ENCODE results near the gene SLC35B4. TPM values are rescaled to one million over a fixed set of nuclear protein-coding genes. Genes with fewer than 3 reads are reported as not detected.

SLC35B4 gene
- total RNA-seq, 4 donors from 2014 or later = 9.0 to 13.7 (median 12.0) TPM

DNA sequence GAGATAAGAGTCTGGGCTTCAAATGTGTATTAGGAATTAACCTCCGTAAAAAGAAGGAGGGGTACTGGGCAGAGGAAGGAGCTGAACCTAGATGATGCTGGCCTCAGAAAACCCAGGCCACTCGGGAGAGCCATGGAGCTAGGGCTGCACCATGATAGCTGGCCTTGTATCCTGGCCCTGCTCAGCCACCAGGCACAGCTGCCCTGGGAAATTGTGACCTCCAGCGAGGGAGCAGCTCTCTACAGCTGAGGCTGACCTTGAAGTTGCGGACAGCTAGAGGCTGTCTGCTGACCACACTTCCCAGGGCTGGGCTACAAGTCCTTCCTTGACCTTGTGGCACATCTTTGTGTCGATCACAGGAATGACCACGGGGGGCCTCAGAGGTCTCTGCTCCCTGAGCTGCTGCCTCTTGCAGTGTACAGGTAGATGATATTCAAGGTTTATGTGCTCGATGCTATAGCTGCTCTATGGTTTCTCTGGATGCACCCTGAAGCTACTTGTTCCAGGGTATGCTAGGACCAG is 38.3 kb upstream of the SLC35B4 start:
- Histone ChIP-seq H3K4me1 (no peaks in the 10 kb centered on the region), H3K9me3 (no peaks in the 10 kb centered on the region), H3K36me3 (no peaks in the 10 kb centered on the region), H3K4me3 (no peak overlapping the region), H3K27ac (no peak overlapping the region), H3K27me3 (no peaks in the 10 kb centered on the region)
- WGBS, 2 donors = 62 to 67% methylated on average over 6 to 7 of the region's 7 CpGs
- no peak for DNase-seq (ENCODE audit: low spot score in 2 of 2)
- TF ChIP-seq POLR2A (IDR thresholded peaks at IDR 0.05) (no peak), EP300 (IDR thresholded peaks at IDR 0.05) (no peak)
- TF ChIP-seq, protein P1, sequence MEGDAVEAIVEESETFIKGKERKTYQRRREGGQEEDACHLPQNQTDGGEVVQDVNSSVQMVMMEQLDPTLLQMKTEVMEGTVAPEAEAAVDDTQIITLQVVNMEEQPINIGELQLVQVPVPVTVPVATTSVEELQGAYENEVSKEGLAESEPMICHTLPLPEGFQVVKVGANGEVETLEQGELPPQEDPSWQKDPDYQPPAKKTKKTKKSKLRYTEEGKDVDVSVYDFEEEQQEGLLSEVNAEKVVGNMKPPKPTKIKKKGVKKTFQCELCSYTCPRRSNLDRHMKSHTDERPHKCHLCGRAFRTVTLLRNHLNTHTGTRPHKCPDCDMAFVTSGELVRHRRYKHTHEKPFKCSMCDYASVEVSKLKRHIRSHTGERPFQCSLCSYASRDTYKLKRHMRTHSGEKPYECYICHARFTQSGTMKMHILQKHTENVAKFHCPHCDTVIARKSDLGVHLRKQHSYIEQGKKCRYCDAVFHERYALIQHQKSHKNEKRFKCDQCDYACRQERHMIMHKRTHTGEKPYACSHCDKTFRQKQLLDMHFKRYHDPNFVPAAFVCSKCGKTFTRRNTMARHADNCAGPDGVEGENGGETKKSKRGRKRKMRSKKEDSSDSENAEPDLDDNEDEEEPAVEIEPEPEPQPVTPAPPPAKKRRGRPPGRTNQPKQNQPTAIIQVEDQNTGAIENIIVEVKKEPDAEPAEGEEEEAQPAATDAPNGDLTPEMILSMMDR (IDR thresholded peaks at IDR 0.05) = no peak

DNA sequence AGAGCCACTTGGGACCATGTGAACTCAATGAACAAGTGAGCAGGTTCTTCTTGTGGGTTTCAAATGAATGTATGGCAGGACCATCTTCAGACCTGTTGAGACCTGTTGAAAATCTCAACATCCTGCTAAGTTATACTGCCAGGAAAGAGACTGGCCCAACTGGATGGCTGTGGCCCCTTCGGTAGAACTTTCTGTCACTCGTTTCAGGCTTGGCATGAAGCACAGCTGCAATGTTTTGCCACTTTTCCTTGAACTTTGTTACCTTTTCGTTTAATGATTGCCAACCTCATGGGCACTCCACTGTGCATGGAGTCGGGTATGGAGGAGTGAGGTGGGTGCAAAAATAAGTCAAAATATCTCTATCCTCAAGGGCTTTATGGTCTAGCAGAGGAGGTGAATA is 36.7 kb upstream of the SLC35B4 start:
- Histone ChIP-seq H3K4me3 (no peak overlapping the region), H3K9me3 (no peaks in the 10 kb centered on the region), H3K36me3 (no peaks in the 10 kb centered on the region), H3K4me1 (no peaks in the 10 kb centered on the region), H3K27ac (no peak overlapping the region), H3K27me3 (no peaks in the 10 kb centered on the region)
- TF ChIP-seq EP300 (IDR thresholded peaks at IDR 0.05) (no peak), POLR2A (IDR thresholded peaks at IDR 0.05) (no peak)
- TF ChIP-seq, protein P1 (IDR thresholded peaks at IDR 0.05) = no peak
- DNase-seq (ENCODE audit: low spot score in 2 of 2) = no peak
- 79 to 90% methylated on average over 4 of the region's 4 CpGs for WGBS, 2 donors

DNA sequence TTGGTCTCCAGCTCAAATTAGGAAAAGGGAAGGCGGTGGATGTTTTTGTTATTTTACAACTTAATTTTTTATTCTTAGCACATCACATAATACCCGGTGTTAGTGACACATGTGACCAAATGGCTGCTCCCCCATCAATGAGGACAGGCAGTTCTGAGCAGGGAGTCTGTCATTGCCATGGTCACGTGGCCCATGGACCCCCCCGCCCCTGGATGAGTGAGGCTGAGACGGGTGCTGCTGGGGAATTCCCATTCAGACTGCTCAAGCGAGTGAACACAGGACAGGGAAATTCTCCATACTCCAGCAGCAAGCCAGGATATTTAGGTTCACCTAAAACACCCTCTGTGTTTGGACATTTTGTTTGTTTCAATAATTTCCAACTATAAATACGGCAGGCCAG is 34.7 kb upstream of the SLC35B4 start:
- 45 to 49% methylated on average over 7 of the region's 7 CpGs for WGBS, 2 donors
- Histone ChIP-seq H3K27me3 (no peaks in the 10 kb centered on the region), H3K9me3 (no peaks in the 10 kb centered on the region), H3K4me1 (no peaks in the 10 kb centered on the region), H3K27ac (no peak overlapping the region), H3K4me3 (no peak overlapping the region), H3K36me3 (no peaks in the 10 kb centered on the region)
- TF ChIP-seq, protein P1 (IDR thresholded peaks at IDR 0.05) = no peak
- TF ChIP-seq POLR2A (IDR thresholded peaks at IDR 0.05) = no peak
- no peak for TF ChIP-seq EP300 (IDR thresholded peaks at IDR 0.05)
- DNase-seq (ENCODE audit: low spot score in 2 of 2) = no peak

DNA sequence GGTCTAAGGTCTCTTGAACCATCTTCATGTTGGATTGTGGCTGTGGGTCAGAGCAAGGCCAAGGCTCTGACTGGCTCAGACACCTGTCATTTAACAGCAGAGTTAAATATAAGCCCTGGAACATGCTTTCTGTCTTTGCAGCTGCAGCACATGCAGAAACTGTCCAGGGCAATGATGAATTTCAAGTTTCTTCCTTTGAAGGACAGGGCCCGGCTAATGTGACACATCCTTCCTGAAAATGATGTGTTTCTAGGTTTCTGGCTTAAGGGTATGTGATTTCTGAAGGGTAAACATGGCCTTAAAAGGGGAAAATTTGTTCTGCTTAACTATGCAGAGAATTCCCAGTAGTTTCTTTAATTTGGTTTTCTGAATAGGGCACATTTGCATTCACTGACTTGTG is 34.0 kb upstream of the SLC35B4 start:
- H3K4me1 ChIP-seq = no peaks in the 10 kb centered on the region
- TF ChIP-seq, protein P1 (IDR thresholded peaks at IDR 0.05) = no peak
- no peak overlapping the region for H3K27ac ChIP-seq
- WGBS, 2 donors = 45 to 48% methylated on average over 1 of the region's 1 CpG
- no peak for DNase-seq (ENCODE audit: low spot score in 2 of 2)
- H3K4me3 ChIP-seq = no peak overlapping the region
- no peaks in the 10 kb centered on the region for H3K36me3 ChIP-seq
- H3K27me3 ChIP-seq = peaks cover 0 to under 1% of the 10 kb centered on the region in 2 donors
- no peaks in the 10 kb centered on the region for H3K9me3 ChIP-seq

DNA sequence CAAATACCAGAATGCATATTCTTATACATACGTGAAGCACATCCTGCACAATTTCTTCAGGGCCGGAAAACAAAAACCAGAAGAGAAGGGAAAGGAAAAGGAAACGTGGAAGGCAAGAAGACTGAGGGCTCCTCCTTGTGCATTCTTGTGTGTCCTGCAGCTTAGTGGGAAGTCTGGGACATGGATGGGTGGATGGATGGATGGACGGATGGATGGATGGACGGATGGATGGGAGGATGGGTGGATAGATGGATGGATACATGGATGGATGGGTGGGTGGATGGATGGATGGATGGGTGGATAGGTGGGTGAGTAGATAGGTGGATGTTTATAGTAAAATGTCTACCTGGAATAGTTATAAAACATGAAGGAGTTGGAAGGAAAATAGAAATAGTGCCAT is 30.8 kb upstream of the SLC35B4 start:
- no peak overlapping the region for H3K27ac ChIP-seq
- 74 to 82% methylated on average over 5 of the region's 5 CpGs for WGBS, 2 donors
- no peak overlapping the region for H3K4me3 ChIP-seq
- H3K27me3 ChIP-seq = peaks cover 0 to 8% of the 10 kb centered on the region in 2 donors
- no peak for DNase-seq (ENCODE audit: low spot score in 2 of 2)
- no peaks in the 10 kb centered on the region for H3K4me1 ChIP-seq
- no peaks in the 10 kb centered on the region for H3K36me3 ChIP-seq
- no peak for TF ChIP-seq EP300 (IDR thresholded peaks at IDR 0.05)
- TF ChIP-seq POLR2A (IDR thresholded peaks at IDR 0.05) = no peak
- no peaks in the 10 kb centered on the region for H3K9me3 ChIP-seq

DNA sequence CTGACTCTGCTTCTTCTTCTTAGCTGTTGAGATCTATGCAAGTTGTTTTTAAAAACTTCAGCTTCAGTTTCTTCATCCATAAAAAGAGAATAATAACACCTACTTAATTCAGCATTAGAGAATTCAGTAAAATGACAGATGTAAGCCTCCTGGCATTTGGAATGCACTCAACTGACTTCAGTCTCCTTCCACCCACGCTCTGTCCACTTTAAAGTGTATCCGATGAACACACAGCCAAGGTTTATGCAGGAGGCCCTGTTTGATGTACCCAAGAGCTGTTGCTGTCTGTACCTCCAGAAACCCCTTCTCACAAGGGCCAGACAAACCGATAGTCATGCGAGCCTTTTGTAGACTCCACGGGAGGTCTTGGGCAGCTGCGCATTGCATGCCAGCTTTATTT is 27.1 kb upstream of the SLC35B4 start:
- Histone ChIP-seq H3K36me3 (no peaks in the 10 kb centered on the region), H3K4me1 (no peaks in the 10 kb centered on the region), H3K9me3 (no peaks in the 10 kb centered on the region), H3K27ac (no peak overlapping the region), H3K27me3 (peaks cover 0 to 8% of the 10 kb centered on the region in 2 donors), H3K4me3 (no peak overlapping the region)
- WGBS, 2 donors = 69 to 76% methylated on average over 6 of the region's 6 CpGs
- no peak for TF ChIP-seq POLR2A (IDR thresholded peaks at IDR 0.05)
- no peak for DNase-seq (ENCODE audit: low spot score in 2 of 2)
